ENCODE data around the gene ANKMY2. TPM values are rescaled to one million over a fixed set of nuclear protein-coding genes. Genes with fewer than 3 reads are reported as not detected.

Gene ANKMY2
- total RNA-seq, 1 donor from 2014 or later: 28.0 TPM

DNA sequence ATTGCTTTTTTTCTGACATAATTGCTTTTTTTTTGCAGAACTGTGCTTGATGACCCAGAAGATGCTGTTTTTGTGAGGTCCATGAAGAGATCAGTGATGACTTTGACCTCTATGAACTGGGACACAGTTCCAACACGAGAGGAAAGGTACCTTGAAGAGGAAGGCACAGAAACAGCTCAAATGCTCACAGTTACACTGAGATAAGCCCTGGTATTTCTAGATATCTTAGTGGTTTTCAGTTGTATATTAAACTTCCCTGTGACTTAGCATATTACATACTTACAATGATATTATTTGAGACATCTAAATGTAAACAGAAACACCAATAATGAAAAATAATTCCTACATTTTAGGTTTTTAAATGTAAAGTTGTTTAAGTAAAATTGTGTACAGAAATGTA, 64.3 kb downstream of the ANKMY2 start:
- DNase-seq (ENCODE audit: low spot score): no peak

DNA sequence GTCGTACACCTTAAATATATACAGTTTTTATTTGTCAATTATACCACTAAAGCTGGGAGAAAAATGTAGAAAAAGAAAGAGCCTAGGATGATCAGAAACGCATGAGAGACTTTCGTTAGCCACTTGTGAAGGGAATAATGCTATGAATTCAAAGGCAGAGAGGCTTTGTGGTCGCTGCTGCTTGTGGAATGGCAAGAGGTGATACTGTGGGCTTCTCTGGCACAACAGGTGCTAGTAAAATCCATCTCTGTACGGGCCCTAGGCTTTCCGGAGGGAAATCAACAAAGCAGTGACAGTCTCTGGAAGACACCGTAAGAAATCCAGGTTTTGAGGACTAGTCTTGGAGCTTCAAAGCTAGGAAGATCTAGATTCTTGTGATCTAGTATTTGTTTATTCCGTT, 66.3 kb downstream of the ANKMY2 start:
- DNase-seq (ENCODE audit: low spot score): no peak

DNA sequence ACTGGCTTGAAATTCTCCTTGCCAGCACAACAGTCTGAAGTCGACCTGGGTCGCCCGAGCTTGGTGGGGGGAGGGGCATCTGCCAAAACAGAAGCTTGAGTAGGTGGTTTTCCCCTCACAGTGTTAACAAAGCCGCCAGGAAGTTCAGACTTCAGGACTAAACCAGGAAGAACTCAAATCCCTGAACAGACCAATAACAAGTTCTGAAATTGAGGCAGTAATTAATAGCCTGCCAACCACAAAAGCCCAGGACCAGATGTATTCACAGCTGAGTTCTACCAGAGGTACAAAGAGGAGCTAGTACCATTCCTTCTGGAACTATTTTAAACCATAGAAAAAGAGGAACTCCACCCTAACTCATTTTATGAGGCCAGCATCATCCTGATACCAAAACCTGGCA, 73.6 kb downstream of the ANKMY2 start:
- DNase-seq (ENCODE audit: low spot score): no peak

DNA sequence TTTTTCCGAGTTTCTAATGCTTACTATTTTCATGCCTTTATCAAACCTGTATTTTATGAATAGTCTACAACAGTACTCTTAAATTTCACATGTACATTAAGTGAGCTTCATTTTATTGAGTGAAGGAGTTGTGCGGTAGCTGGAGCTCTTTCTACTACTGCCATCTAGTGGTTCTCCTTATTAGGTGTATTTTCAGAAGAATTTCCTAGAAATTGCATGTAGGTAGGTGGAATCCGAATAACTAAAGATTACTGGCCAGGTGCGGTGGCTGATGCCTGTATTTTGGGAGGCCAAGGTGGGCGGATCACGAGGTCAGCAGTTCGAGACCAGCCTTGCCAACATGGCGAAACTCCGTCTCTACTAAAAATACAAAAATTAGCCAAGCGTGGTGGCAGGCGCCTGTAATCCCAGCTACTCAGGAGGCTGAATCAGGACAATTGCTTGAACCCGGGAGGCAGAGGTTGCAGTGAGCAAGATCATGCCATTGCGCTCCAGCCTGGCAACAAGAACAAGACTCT, 80.6 kb downstream of the ANKMY2 start:
- no peak for DNase-seq (ENCODE audit: low spot score)

DNA sequence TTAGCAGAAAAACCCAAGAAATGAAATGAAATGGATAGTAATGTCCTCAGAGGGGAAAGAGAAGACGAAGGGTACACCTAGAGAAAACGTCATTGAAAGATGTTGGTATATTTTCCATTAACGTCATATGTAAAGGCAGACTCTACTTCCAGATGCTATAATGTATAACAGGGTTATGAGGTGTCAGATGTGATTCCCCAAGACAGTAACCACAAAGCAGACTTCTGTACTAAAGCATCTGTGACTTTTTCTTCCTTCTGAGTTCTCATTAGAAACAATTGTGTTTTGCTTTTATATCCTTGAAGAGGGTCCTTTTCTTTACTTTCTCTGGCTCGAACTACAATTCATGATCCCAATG, 81.6 kb downstream of the ANKMY2 start:
- DNase-seq (ENCODE audit: low spot score): no peak

DNA sequence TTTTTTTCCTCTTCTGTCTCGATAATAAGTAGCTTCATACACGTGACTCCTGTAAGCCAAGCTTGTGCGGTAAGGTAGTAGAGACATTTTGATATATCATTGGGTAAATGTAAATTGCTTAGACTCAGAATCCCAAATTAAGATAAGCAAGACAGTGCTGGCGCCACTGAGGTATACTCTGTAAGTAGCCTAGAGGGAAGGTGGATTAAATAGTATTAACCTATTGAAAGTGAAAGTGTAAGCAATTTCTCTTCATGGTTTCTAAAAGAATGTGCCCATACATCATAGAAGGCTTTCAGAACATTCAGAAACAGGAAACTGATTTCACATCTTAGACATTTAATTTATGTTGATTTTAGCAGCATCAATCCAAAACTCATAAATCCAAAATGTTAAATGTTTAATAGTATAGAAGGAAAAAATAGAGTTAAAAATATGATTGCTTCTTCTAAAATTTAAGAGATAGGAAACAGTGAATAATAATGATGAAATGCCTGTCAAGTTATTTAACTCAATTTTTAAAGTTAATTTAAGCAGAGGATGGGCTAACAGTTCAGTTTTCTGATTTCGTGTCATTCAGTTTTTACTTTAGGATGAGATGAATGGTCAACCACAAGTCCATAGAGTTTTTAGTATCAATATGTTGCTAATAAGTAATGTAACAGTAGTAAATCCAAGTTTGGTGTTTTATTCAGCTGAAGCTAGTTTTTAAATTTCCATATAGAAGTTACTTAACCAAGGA, 82.1 kb downstream of the ANKMY2 start:
- no peak for DNase-seq (ENCODE audit: low spot score)

DNA sequence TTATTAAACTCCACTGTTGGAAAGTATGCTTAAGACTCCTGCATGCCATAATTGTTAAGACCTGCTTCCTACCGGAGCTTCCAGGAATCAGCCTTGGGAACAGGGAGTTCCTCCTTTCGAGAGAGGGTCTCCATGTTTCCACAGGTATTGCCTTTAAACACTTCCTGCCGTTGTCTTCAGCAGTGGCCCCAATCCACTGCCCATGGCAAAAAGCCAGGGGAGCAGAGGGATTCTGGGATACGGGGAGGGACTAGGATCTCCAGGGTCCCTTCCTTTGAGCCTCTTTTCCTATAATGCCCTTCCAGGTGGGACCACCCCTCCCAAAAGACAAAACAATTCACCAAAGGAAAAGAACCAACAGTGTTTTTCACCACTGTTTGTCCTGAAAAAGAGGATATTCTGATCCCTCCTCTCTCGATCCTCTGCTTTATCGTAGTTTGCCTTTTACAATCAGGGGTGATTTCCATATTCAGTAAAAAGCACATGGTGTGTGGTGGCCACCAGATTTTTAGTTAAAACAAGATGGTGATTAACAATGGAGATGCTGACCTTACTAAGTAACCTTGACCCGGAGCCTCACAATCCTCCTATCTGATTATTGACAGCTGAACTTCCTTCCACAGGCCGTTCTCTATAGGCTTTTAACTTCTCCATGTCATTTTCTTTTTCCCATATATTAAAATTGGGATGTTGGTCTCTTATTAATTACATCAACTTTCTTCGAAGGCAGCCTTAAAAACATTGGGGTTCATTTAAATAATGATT, 82.9 kb downstream of the ANKMY2 start:
- DNase-seq (ENCODE audit: low spot score): no peak

DNA sequence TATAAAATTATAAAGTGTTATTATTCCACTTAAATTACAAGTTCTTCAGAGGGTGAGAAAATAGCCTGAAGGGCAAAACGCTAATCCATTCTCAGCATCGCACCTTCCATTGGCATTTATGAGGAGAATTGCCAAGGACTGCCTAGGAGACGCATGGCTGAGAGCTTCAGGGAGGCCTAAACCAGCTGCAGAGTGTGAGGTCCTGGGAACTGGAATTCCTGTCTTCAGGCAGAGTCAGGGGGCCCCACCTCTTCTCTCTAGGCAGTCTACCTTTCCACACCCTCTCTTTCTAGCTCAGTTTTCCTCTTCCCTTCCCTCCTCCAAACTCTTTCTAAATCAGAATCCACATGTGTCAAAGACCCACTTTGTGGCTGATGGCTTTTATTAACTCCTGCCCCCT, 83.6 kb downstream of the ANKMY2 start:
- no peak for DNase-seq (ENCODE audit: low spot score)

DNA sequence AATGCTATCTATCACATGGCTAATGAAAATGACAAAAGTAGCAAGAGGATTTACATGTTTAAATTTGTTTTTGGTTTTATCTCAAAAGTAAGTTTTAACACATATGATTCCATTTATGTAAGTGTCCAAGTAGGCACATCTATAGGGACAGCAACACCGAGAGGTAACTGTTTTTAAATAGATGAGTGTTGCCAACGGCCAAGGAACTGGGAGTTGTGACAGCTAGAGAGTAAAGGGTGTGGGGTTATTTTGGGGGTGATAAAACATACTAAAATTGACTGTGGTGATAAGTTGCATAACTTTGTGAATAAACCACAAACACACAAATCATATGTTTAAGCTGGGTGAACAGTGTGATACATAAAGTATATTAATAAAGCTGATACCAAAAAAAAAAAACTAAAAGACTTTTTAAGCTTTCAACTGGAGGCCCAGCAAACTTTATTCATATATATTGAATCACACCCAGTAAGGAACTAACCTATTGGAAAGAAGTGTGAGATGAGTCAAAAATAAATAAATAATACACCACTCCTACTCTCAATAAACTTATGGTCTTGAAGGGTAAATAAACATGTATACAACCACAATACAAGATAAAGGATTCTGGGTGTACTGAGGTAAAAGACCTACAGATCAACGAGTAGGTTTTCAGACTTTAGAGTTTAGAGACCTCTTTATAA, 85.9 kb downstream of the ANKMY2 start:
- no peak for DNase-seq (ENCODE audit: low spot score)

DNA sequence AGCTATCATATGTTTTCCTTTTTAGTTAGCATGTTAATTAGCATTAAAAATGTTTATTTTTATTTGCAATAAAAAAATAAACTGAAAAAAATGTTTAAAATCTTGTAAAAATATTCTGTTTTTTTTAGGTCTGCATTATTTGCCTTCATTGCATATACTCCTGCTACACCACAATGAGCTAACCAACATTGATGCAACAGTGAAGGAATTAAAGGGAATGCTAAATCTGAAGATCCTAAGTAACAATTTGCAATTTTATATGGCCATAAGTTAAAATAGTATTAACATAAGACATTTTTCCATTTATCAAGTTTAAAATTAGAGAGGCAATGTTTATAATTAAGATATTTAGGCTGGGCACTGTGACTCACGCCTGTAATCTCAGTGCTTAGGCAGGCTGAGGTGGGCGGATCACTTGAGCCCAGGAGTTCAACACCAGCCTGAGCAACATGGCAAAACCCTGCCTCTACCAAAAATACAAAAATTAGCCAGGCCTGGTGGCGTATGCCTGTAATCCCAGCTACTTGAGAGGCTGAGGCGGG, 86.7 kb downstream of the ANKMY2 start:
- DNase-seq (ENCODE audit: low spot score): no peak

DNA sequence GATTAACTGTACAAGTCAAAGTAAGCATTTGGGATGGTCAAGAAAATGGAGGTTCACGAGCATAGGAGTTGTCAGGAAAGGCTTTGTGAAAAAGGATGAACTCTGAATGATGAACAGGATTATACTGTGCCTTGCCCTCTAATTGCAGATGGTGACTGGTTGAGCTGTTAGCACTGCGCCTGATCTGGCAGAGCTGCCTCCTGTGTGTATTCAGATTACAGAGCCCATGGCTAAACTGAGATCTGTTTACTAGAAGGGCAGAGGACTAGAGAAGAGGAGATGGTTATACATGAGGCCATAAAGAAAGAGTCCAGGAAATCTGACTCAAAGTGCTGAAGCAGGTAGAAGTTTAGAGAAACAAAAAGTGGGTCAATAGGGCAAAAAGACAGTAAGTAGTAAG, 89.2 kb downstream of the ANKMY2 start:
- DNase-seq (ENCODE audit: low spot score): no peak

DNA sequence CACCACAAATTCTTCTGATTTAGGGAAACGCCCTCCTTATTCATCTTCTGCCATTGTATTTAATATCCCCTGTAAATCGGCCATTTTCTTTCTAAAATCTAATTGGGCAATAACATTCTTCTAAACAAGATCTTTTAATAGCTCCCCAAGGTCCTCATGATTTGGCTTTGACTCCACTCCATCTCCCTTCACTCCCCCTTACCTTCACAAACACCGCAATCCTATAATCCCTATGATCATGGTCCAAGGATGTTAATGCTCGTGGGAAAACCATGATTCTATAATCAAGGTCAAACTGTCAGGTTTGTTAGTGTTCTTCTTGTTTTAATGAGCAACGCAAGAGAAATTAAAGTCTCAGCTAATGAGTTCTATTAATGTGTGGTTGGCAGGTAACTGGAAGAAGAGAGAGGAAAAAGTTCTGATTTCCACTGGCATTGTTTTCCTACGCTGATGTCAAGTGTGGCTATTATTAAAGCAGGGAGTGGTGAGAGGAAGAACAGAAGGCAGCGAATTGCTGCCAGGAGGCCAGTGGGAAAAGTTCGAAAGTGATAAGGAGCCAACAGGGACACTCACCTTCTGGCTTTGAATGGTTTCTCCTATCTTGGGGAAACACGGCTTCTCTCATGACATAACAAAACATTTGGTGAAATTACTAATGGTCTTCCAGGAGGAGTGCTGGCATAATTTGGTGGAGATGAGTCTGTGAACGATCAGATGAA, 90.9 kb downstream of the ANKMY2 start:
- DNase-seq (ENCODE audit: low spot score): no peak

DNA sequence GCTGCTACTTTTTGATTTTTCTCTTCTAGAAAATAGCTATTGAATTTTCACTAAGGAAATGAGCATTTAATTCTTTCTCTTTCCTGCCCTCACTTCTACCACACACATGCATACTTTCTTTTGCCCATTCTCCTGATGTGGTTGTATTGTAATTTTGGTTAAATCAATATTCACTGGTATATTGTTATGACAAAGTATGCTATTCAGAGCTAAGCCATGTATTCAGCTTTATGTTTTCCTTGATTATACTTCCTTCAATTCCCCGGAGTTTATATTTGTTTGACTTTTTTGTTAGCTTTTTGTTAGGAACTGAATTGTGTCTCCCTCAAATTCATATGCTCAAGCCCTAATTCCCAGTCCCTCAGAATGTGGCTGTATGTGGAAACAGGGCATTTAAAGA, 94.9 kb downstream of the ANKMY2 start:
- no peak for DNase-seq (ENCODE audit: low spot score)

Other genes with a start within 250 kb of the ANKMY2 start
- 3.3 TPM for gene CRPPA, start 224.2 kb downstream of the ANKMY2 start, total RNA-seq
- 0.12 TPM for gene SOSTDC1, start 180.0 kb downstream of the ANKMY2 start, total RNA-seq
- not detected for gene LRRC72, start 118.9 kb downstream of the ANKMY2 start, total RNA-seq
- gene BZW2, start 427 bp upstream of the ANKMY2 start, total RNA-seq: 24.2 TPM
- 118 TPM for gene TSPAN13, start 108.0 kb upstream of the ANKMY2 start, total RNA-seq
- 979 TPM for gene AGR2, start 159.2 kb upstream of the ANKMY2 start, total RNA-seq
- gene AGR3, start 236.2 kb upstream of the ANKMY2 start, total RNA-seq: 50.9 TPM

All from mucosa of gallbladder (tissue), 1 donor.